Prostate gland (tissue), 2 donors: Measurements from ENCODE around the gene NBAS. TPM values are rescaled to one million over a fixed set of nuclear protein-coding genes. Genes with fewer than 3 reads are reported as not detected.

Experiments
- DNase-seq: peaks from one replicate; pipeline ENCODE4 v3.0.0-alpha.2; 2019; ENCODE audit warnings: low spot score
- H3K27ac ChIP-seq, 2 donors: fragments of 200-600 bp; sonication (generic); 2 replicates each; pipeline ENCODE4 v1.5.1; 2017 to 2019
- H3K27me3 ChIP-seq: fragments of 200-600 bp; sonication (generic); replicated peaks from 2 replicates; pipeline ENCODE4 v1.5.1; 2019; ENCODE audit not compliant: insufficient read depth
- H3K36me3 ChIP-seq, 2 donors: fragments of 200-600 bp; sonication (generic); 1 replicate in 1 of 2; 2 replicates in 1 of 2; pipeline versions ENCODE4 v1.5.1 to v1.8.1; 2017 to 2019
- H3K4me1 ChIP-seq: fragments of 200-600 bp; sonication (generic); replicated peaks from 2 replicates; pipeline ENCODE4 v1.5.1; 2019
- H3K4me3 ChIP-seq, 2 donors: fragments of 200-600 bp; sonication (generic); 2 replicates each; pipeline ENCODE4 v1.5.1; 2017 to 2019
- H3K9me3 ChIP-seq: fragments of 200-600 bp; sonication (generic); 2 replicates; pipeline ENCODE4 v1.5.1; 2017
- CTCF ChIP-seq, 4 experiments: fragments of 200-600 bp in 2 of 4; fragments of 450-650 bp in 2 of 4; sonication (generic) in 2 of 4; IDR thresholded peaks; 1 replicate in 3 of 4; 2 replicates in 1 of 4; pipeline ENCODE4 v1.5.1; 2016 to 2019; ENCODE audit warnings: antibody characterized with exemption in 4 of 4, mild to moderate bottlenecking in 2 of 4, moderate library complexity in 2 of 4
- POLR2A ChIP-seq: fragments of 450-650 bp; IDR thresholded peaks from one replicate; pipeline ENCODE4 v1.6.1; 2016; ENCODE audit warnings: antibody characterized with exemption, mild to moderate bottlenecking
- POLR2AphosphoS5 ChIP-seq: sonication (generic); formaldehyde crosslinking; IDR thresholded peaks from one replicate; pipeline ENCODE4 v1.6.1; 2017; ENCODE audit warnings: antibody characterized with exemption
- WGBS: methylation state at CpG from one replicate; pipeline ENCODE4 v1.1.5; 2018; 5-methylcytosine and 5-hydroxymethylcytosine counted together
- intact Hi-C: fragments of 100-400 bp; cut with DNase I; formaldehyde crosslinking; loops from one replicate; pipeline ENCODE4 v1.14.2; 2022
- total RNA-seq, 2 donors: library from RNA; depleted of rRNA; stranded (reverse); fragments of >200 nt; gene quantifications; one replicate each; pipeline ENCODE4 v1.1.0, GENCODE V29; 2016

The NBAS gene
- total RNA-seq: 10 to 100 TPM; 34.8 to 55.0 TPM

GRCh38 chr2:15560988-15561573 is at the start of gene NBAS:
TSS of gene NBAS (minus strand) at chr2:15561334. CDS start at chr2:15561304, 30 bp downstream.
- H3K4me3 ChIP-seq: peak within 1 kb of the TSS; percentile 72 to 86
- H3K36me3 ChIP-seq: no peaks in the 10 kb centered on the region
- WGBS: under 1% methylated on average over 30 of the region's 30 CpGs
- H3K9me3 ChIP-seq: no peaks in the 10 kb centered on the region
- peak; percentile 84 for DNase-seq
- TF ChIP-seq POLR2A (no peak), POLR2AphosphoS5 (peak; percentile 89)
- H3K4me1 ChIP-seq: peaks cover 7% of the 10 kb centered on the region
- H3K27me3 ChIP-seq: no peaks in the 10 kb centered on the region
- peak within 1 kb of the TSS; percentile 54 to 68 for H3K27ac ChIP-seq
- intact Hi-C loops: no loop called here

- H3K36me3 ChIP-seq: peaks cover 4 to 9% of the 10 kb centered on the region in 2 donors
- H3K9me3 ChIP-seq: no peaks in the 10 kb centered on the region
- H3K27ac ChIP-seq: no peak overlapping the region
- H3K27me3 ChIP-seq: no peaks in the 10 kb centered on the region
- WGBS: 92% methylated on average over 5 of the region's 5 CpGs
- no peaks in the 10 kb centered on the region for H3K4me1 ChIP-seq
- intact Hi-C loops: no loop called here
- DNase-seq: no peak
- no peak overlapping the region for H3K4me3 ChIP-seq
- TF ChIP-seq POLR2AphosphoS5: no peak
- no peak for TF ChIP-seq POLR2A
- TF ChIP-seq CTCF (IDR thresholded peaks at IDR 0.05): no peak
These were observed 49.4 kb upstream of the NBAS start for GRCh38 chr2:15610430-15610952.

GRCh38 chr2:15609341-15610042 is 48.4 kb upstream of the NBAS start:
- intact Hi-C loops: no loop called here

GRCh38 chr2:15608392-15608761 is 47.2 kb upstream of the NBAS start:
- Histone ChIP-seq H3K27ac (no peak overlapping the region), H3K36me3 (peaks cover 5 to 26% of the 10 kb centered on the region in 2 donors), H3K9me3 (no peaks in the 10 kb centered on the region), H3K4me1 (no peaks in the 10 kb centered on the region), H3K4me3 (no peak overlapping the region), H3K27me3 (no peaks in the 10 kb centered on the region)
- 91% methylated on average over 4 of the region's 4 CpGs for WGBS
- TF ChIP-seq POLR2AphosphoS5: no peak
- no peak for TF ChIP-seq POLR2A
- TF ChIP-seq CTCF (IDR thresholded peaks at IDR 0.05): no peak
- intact Hi-C loops: no loop called here
- DNase-seq: no peak

More at GRCh38 chr2:15609341-15610042, 48.4 kb upstream of the NBAS start:
- no peak for DNase-seq
- H3K4me3 ChIP-seq: no peak overlapping the region
- H3K27ac ChIP-seq: no peak overlapping the region
- no peak for TF ChIP-seq POLR2A
- TF ChIP-seq POLR2AphosphoS5: no peak
- TF ChIP-seq CTCF (IDR thresholded peaks at IDR 0.05): no peak
- peaks cover 4 to 19% of the 10 kb centered on the region in 2 donors for H3K36me3 ChIP-seq
- no peaks in the 10 kb centered on the region for H3K4me1 ChIP-seq
- WGBS: 95% methylated on average over 1 of the region's 1 CpG
- no peaks in the 10 kb centered on the region for H3K27me3 ChIP-seq
- no peaks in the 10 kb centered on the region for H3K9me3 ChIP-seq

GRCh38 chr2:15607709-15608391 is 46.7 kb upstream of the NBAS start:
- intact Hi-C loops: no loop called here

More at GRCh38 chr2:15607709-15608391, 46.7 kb upstream of the NBAS start:
- peaks cover 9 to 26% of the 10 kb centered on the region in 2 donors for H3K36me3 ChIP-seq
- DNase-seq: no peak
- H3K4me1 ChIP-seq: no peaks in the 10 kb centered on the region
- H3K9me3 ChIP-seq: no peaks in the 10 kb centered on the region
- H3K27ac ChIP-seq: no peak overlapping the region
- no peaks in the 10 kb centered on the region for H3K27me3 ChIP-seq
- WGBS: 97% methylated on average over 7 of the region's 7 CpGs
- TF ChIP-seq CTCF (IDR thresholded peaks at IDR 0.05): no peak
- TF ChIP-seq POLR2A: no peak
- TF ChIP-seq POLR2AphosphoS5: no peak
- no peak overlapping the region for H3K4me3 ChIP-seq
